Calu3 (cell line): ENCODE data around the gene NRP2. TPM values are rescaled to one million over a fixed set of nuclear protein-coding genes. Genes with fewer than 3 reads are reported as not detected.

Source experiments
- BruUV-seq: library from RNA; stranded (reverse); fragments of 400-500 nt; replicated peaks from 2 replicates; lab custom pipeline; 2021; lab: Mats Ljungman, UMichigan
- CTCF ChIA-PET: fragments of 300-600 bp; sonication (Branson Sonifier 250); formaldehyde crosslinking; loops from one replicate; lab custom pipeline; 2022; ENCODE audit warnings: antibody characterized with exemption; lab: Charles Lee
- DNase-seq: peaks from one replicate; pipeline ENCODE4 v3.0.0; 2022
- H3K27ac Mint-ChIP-seq: one replicate; pipeline ENCODE4 v1.8.0; 2022; ENCODE audit warnings: mixed read lengths; ENCODE audit not compliant: unreplicated experiment
- H3K27me3 Mint-ChIP-seq: one replicate; pipeline ENCODE4 v1.8.0; 2022; ENCODE audit warnings: mixed read lengths; ENCODE audit not compliant: unreplicated experiment
- H3K36me3 Mint-ChIP-seq: one replicate; pipeline ENCODE4 v1.8.0; 2022; ENCODE audit warnings: mild to moderate bottlenecking, moderate library complexity, mixed read lengths; ENCODE audit not compliant: insufficient read depth, unreplicated experiment
- H3K4me1 Mint-ChIP-seq: one replicate; pipeline ENCODE4 v1.8.0; 2022; ENCODE audit warnings: mild to moderate bottlenecking, low read depth, mixed read lengths; ENCODE audit not compliant: unreplicated experiment
- H3K4me3 Mint-ChIP-seq: one replicate; pipeline ENCODE4 v1.8.0; 2022; ENCODE audit warnings: mild to moderate bottlenecking, low read depth, moderate library complexity, mixed read lengths; ENCODE audit not compliant: unreplicated experiment
- H3K9me3 Mint-ChIP-seq: one replicate; pipeline ENCODE4 v1.8.0; 2022; ENCODE audit warnings: low read depth, mixed read lengths; ENCODE audit not compliant: unreplicated experiment
- CTCF ChIP-seq: fragments of 200-600 bp; IDR thresholded peaks from one replicate; pipeline ENCODE4 v1.8.0; 2022; ENCODE audit warnings: antibody characterized with exemption; ENCODE audit not compliant: unreplicated experiment
- intact Hi-C: fragments of 100-400 bp; cut with micrococcal nuclease; formaldehyde crosslinking; loops from one replicate; pipeline ENCODE4 v1.10.0; 2022; ENCODE audit not compliant: unreplicated experiment
- total RNA-seq: library from RNA; stranded (reverse); gene quantifications from 2 replicates; pipeline ENCODE4 v1.2.3, GENCODE V29; 2022

NRP2 gene
- total RNA-seq, 1 experiment from 2014 or later: 19.9 TPM

GRCh38 chr2:205746420-205746785, 64.1 kb downstream of the NRP2 start:
- peaks cover 5% of the 10 kb centered on the region for H3K36me3 Mint-ChIP-seq
- peaks cover 74% of the 10 kb centered on the region for H3K4me1 Mint-ChIP-seq
- intact Hi-C loops: loop anchor here (5.0 kb wide), 1 partner anchor 64 kb away; the partner anchor contains the start of gene NRP2
- CTCF ChIA-PET: interaction anchor here (0.5 to 1.2 kb wide), 2 partner anchors 8 to 41 kb away, joined by 3 to 5 read pairs; no protein-coding TSS in a partner anchor
- peak; percentile 84 for DNase-seq
- peak overlapping the region; percentile 96 for H3K27ac Mint-ChIP-seq
- H3K4me3 Mint-ChIP-seq: peak overlapping the region; percentile 25
- no peak for TF ChIP-seq CTCF
- H3K9me3 Mint-ChIP-seq: no peaks in the 10 kb centered on the region
- no peaks in the 10 kb centered on the region for H3K27me3 Mint-ChIP-seq
- no TSS peak for BruUV-seq

GRCh38 chr2:205747829-205748386, 65.6 kb downstream of the NRP2 start:
- Mint-ChIP-seq H3K4me1 (peaks cover 74% of the 10 kb centered on the region), H3K27me3 (no peaks in the 10 kb centered on the region), H3K9me3 (no peaks in the 10 kb centered on the region), H3K4me3 (peak overlapping the region; percentile 50), H3K36me3 (peaks cover 5% of the 10 kb centered on the region), H3K27ac (peak overlapping the region; percentile 96)
- CTCF ChIA-PET: interaction anchor here (1.0 kb wide), 1 partner anchor 65 kb away, joined by 4 read pairs; the partner anchor contains the start of gene NRP2
- peak; percentile 30 for DNase-seq
- no peak for TF ChIP-seq CTCF
- intact Hi-C loops: loop anchor here (5.0 kb wide), 1 partner anchor 66 kb away; the partner anchor contains the start of gene NRP2
- no TSS peak for BruUV-seq

- Mint-ChIP-seq H3K27me3 (no peaks in the 10 kb centered on the region), H3K9me3 (no peaks in the 10 kb centered on the region), H3K36me3 (peaks cover 5% of the 10 kb centered on the region), H3K4me1 (peaks cover 79% of the 10 kb centered on the region), H3K27ac (peak overlapping the region; percentile 96), H3K4me3 (peak overlapping the region; percentile 50)
- CTCF ChIA-PET: interaction anchor here (1.0 kb wide), 1 partner anchor 66 kb away, joined by 4 read pairs; the partner anchor contains the start of gene NRP2
- TF ChIP-seq CTCF: no peak
- peak; percentile 66 for DNase-seq
- intact Hi-C loops: loop anchor here (5.0 kb wide), 1 partner anchor 66 kb away; the partner anchor contains the start of gene NRP2
- no TSS peak for BruUV-seq
Measured at GRCh38 chr2:205748639-205749038, 66.3 kb downstream of the NRP2 start.

- intact Hi-C loops: loop anchor here (5.0 kb wide), 1 partner anchor 67 kb away; the partner anchor contains the start of gene NRP2
- BruUV-seq: no TSS peak
- Mint-ChIP-seq H3K9me3 (no peaks in the 10 kb centered on the region), H3K4me3 (peak overlapping the region; percentile 50), H3K27me3 (no peaks in the 10 kb centered on the region), H3K36me3 (peaks cover 5% of the 10 kb centered on the region), H3K4me1 (peaks cover 84% of the 10 kb centered on the region), H3K27ac (peak overlapping the region; percentile 96)
- CTCF ChIA-PET: interaction anchor here (1.0 kb wide), 1 partner anchor 67 kb away, joined by 4 read pairs; the partner anchor contains the start of gene NRP2
- TF ChIP-seq CTCF: no peak
- DNase-seq: peak; percentile 25
Measured at GRCh38 chr2:205749078-205749477, 66.8 kb downstream of the NRP2 start.
